Thyroid gland (tissue), 4 donors: ENCODE measurements around the gene ARSI. TPM values are rescaled to one million over a fixed set of nuclear protein-coding genes. Genes with fewer than 3 reads are reported as not detected.

Experiments used
- DNase-seq, 2 donors: peaks; one replicate each; pipeline ENCODE4 v3.0.0-alpha.2; 2019
- H3K27ac ChIP-seq, 3 donors: fragments of 200-600 bp; sonication (generic); 1 replicate in 2 of 3; 2 replicates in 1 of 3; pipeline ENCODE4 v1.5.1; 2016 to 2019; ENCODE audit warnings: mild to moderate bottlenecking in 1 of 3, moderate library complexity in 1 of 3
- H3K27me3 ChIP-seq: fragments of 200-600 bp; sonication (generic); one replicate; pipeline ENCODE4 v1.5.1; 2019
- H3K36me3 ChIP-seq, 2 donors: fragments of 200-600 bp; sonication (generic); one replicate each; pipeline ENCODE4 v1.5.1; 2016 to 2019
- H3K4me1 ChIP-seq, 2 donors: fragments of 200-600 bp; sonication (generic); one replicate each; pipeline ENCODE4 v1.5.1; 2017 to 2019
- H3K4me3 ChIP-seq, 3 donors: fragments of 200-600 bp; sonication (generic); replicated peaks in 1 of 3; 1 replicate in 2 of 3; 2 replicates in 1 of 3; pipeline ENCODE4 v1.5.1; 2016; ENCODE audit warnings: mild to moderate bottlenecking in 1 of 3
- H3K9me3 ChIP-seq: fragments of 200-600 bp; sonication (generic); one replicate; pipeline ENCODE4 v1.5.1; 2017
- POLR2A ChIP-seq, 2 donors: fragments of 450-650 bp; IDR thresholded peaks; one replicate each; pipeline ENCODE4 v1.6.1; 2017; ENCODE audit warnings: antibody characterized with exemption in 2 of 2, mild to moderate bottlenecking in 2 of 2, moderate library complexity in 1 of 2
- WGBS, 2 donors: methylation state at CpG; one replicate each; pipeline ENCODE4 v1.1.5; 2017; 5-methylcytosine and 5-hydroxymethylcytosine counted together
- intact Hi-C: fragments of 100-400 bp; cut with DNase I; formaldehyde crosslinking; loops from one replicate; pipeline ENCODE4 v1.15.1; 2023
- total RNA-seq, 4 donors: library from RNA; depleted of rRNA; stranded (reverse); fragments of >200 nt; gene quantifications; one replicate each; pipeline ENCODE4 v1.2.3, GENCODE V29; 2016
- TF ChIP-seq, protein P1 (sequence below), 6 experiments: fragments of 200-600 bp in 3 of 6; fragments of 450-650 bp in 3 of 6; sonication (generic) in 3 of 6; IDR thresholded peaks; one replicate each; pipeline ENCODE4 v1.5.1; 2016 to 2019; ENCODE audit warnings: antibody characterized with exemption in 6 of 6, mild to moderate bottlenecking in 2 of 6, inconsistent platforms in 1 of 6, moderate library complexity in 1 of 6

Gene ARSI
- under 1 TPM in 2 of 4 donors, not detected in 2; 0.22 to 0.67 TPM for total RNA-seq

DNA sequence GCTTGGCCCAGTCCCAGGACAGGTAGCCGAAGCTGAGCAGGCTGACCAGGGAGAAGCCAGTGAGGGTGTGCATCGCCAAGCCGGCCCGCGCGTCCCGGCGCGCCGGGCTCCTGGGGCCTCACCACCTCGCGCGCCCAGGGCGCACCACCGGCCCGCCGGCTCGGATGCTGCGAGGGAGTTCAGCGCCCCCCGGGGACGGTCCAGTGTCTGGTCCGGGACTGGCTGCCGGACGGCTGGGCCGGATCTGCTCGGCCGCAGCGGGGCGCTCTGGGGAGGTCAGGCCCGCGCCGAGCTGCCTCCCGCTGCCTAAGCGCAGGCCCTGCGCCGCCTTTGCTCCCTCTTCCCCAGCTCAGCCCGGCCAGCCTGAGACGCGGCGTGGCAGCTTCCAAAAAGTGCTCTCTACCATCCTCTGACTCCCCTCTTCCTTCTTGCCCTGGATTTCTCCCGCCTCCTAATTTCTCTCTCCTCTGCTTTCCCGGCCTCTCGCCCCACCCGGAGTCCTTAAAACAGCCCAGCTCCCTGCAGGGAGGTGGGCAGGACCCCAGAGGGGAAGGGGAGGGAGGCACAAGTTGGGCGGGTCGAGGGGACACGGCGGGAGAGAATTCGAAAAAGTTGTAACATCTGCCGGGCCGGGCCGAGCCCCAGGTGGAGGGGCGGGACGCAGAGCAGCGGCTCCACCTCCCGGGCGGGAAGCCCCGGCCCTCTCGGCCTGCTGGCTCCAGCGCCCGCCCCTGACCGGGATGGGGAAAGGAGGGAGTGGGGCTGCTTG lies at the start of gene ARSI:
Gene ARSI (minus strand): TSS at position 605 of the 769 bp plus-strand sequence. CDS start 532 bp downstream, at position 73.
- WGBS, 2 donors: 0 to 1% methylated on average over 21 to 33 of the region's 63 CpGs
- intact Hi-C loops: no loop called here
- TF ChIP-seq POLR2A (IDR thresholded peaks at IDR 0.05): no peak
- TF ChIP-seq, protein P1, sequence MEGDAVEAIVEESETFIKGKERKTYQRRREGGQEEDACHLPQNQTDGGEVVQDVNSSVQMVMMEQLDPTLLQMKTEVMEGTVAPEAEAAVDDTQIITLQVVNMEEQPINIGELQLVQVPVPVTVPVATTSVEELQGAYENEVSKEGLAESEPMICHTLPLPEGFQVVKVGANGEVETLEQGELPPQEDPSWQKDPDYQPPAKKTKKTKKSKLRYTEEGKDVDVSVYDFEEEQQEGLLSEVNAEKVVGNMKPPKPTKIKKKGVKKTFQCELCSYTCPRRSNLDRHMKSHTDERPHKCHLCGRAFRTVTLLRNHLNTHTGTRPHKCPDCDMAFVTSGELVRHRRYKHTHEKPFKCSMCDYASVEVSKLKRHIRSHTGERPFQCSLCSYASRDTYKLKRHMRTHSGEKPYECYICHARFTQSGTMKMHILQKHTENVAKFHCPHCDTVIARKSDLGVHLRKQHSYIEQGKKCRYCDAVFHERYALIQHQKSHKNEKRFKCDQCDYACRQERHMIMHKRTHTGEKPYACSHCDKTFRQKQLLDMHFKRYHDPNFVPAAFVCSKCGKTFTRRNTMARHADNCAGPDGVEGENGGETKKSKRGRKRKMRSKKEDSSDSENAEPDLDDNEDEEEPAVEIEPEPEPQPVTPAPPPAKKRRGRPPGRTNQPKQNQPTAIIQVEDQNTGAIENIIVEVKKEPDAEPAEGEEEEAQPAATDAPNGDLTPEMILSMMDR (IDR thresholded peaks at IDR 0.05): no peak
- no peak within 1 kb of the TSS for H3K27ac ChIP-seq
- no peaks in the 10 kb centered on the region for H3K27me3 ChIP-seq
- peak in 1 of 2 donors; percentile 14 for DNase-seq
- no peaks in the 10 kb centered on the region for H3K36me3 ChIP-seq
- peak within 1 kb of the TSS in 1 of 3 donors; percentile 6 for H3K4me3 ChIP-seq
- H3K4me1 ChIP-seq: peaks cover 0 to 10% of the 10 kb centered on the region in 2 donors
- H3K9me3 ChIP-seq: no peaks in the 10 kb centered on the region

GRCh38 chr5:150350524-150351344 lies 48.0 kb upstream of the ARSI start:
- Histone ChIP-seq H3K36me3 (no peaks in the 10 kb centered on the region), H3K27ac (no peak overlapping the region), H3K4me3 (no peak overlapping the region), H3K9me3 (no peaks in the 10 kb centered on the region), H3K4me1 (no peaks in the 10 kb centered on the region), H3K27me3 (no peaks in the 10 kb centered on the region)
- peak; percentile 50 to 51 for DNase-seq
- intact Hi-C loops: no loop called here
- 44 to 52% methylated on average over 7 of the region's 7 CpGs for whole genome bisulfite sequencing, 2 donors
- TF ChIP-seq, protein P1 (IDR thresholded peaks at IDR 0.05): peak in 2 of 6 experiments; percentile 19 to 23
- TF ChIP-seq POLR2A (IDR thresholded peaks at IDR 0.05): no peak

GRCh38 chr5:150349681-150350275 lies 47.1 kb upstream of the ARSI start:
- no peak for TF ChIP-seq POLR2A (IDR thresholded peaks at IDR 0.05)
- TF ChIP-seq, protein P1 (IDR thresholded peaks at IDR 0.05): no peak
- intact Hi-C loops: no loop called here
- Histone ChIP-seq H3K36me3 (no peaks in the 10 kb centered on the region), H3K4me1 (no peaks in the 10 kb centered on the region), H3K27me3 (no peaks in the 10 kb centered on the region), H3K27ac (no peak overlapping the region), H3K9me3 (no peaks in the 10 kb centered on the region), H3K4me3 (no peak overlapping the region)
- no peak for DNase-seq
- 90 to 92% methylated on average over 6 of the region's 6 CpGs for WGBS, 2 donors

GRCh38 chr5:150347451-150347850 lies 44.7 kb upstream of the ARSI start:
- no peak for TF ChIP-seq POLR2A (IDR thresholded peaks at IDR 0.05)
- TF ChIP-seq, protein P1 (IDR thresholded peaks at IDR 0.05): no peak
- H3K4me1 ChIP-seq: no peaks in the 10 kb centered on the region
- H3K27me3 ChIP-seq: no peaks in the 10 kb centered on the region
- no peaks in the 10 kb centered on the region for H3K36me3 ChIP-seq
- intact Hi-C loops: no loop called here
- DNase-seq: no peak
- H3K4me3 ChIP-seq: no peak overlapping the region
- 80 to 84% methylated on average over 9 of the region's 9 CpGs for WGBS, 2 donors
- no peak overlapping the region for H3K27ac ChIP-seq
- H3K9me3 ChIP-seq: no peaks in the 10 kb centered on the region
